GM18507 (cell line): Measurements from ENCODE around the gene CD19.
"Not testable (repeated sequence)": the region's sequence is repeated elsewhere in the genome, so short reads cannot be mapped to it uniquely, and the experiment has no call there.

ENCODE experiments used
- DNase-seq: peaks from one replicate; pipeline ENCODE4 v3.0.0; 2011; ENCODE audit warnings: low read depth; ENCODE audit not compliant: insufficient read length; ENCODE audit errors: extremely low spot score
- FAIRE-seq: peaks from 2 replicates; lab custom pipeline; 2011; peaks lifted over from hg19 to GRCh38; lab: Jason Lieb, UNC

Gene CD19

DNA sequence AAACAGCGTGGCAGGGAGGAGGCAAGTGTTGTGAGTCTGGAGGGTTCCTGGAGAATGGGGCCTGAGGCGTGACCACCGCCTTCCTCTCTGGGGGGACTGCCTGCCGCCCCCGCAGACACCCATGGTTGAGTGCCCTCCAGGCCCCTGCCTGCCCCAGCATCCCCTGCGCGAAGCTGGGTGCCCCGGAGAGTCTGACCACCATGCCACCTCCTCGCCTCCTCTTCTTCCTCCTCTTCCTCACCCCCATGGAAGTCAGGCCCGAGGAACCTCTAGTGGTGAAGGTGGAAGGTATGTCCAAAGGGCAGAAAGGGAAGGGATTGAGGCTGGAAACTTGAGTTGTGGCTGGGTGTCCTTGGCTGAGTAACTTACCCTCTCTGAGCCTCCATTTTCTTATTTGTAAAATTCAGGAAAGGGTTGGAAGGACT lies at the start of gene CD19:
Gene CD19, plus strand, starts transcription at position 171 of the 425 bp plus-strand sequence. Its CDS starts 30 bp downstream, at position 201.
- DNase-seq (no peak), FAIRE-seq (peak; percentile 83)

- no peak for DNase-seq
- no peak for FAIRE-seq
These were observed 49.1 kb upstream of the CD19 start for GRCh38 chr16:28882551-28883160.

DNA sequence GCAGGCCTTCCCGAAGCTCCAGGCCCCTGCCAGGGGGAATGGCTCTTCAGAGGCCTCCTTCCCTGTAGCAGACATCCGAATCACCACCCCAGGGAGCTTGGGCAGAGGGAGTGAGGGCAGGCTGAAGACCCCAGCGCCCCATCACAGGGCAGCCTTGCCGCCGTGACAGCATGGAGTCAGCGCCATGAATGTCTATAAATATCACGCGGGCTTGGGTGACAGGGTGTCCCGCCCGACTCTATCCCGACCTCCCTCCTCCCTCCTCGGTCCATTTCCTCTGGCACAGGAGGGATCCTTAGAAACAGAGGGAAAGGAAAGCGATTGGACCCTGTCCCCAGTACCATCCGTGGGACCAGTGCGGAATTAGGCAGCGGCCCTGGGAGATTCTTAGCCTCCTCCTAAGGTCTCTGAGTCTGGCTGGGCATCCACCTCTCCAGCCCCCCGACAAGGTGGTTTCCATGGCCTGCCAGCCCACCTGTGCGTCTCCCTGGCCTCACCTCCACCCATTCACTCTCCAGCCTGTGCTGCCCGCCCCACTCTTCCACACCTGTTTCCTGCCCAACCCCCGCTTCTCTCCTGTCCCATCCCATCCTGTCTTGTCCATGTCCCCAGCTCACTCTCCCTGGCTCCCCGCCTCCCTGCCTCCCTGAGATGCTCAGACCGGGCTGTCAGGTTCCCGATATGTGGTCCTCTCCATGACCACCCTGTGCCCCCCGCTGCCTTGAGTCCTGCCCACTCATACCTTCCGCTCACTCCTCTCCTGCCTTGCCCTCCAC lies 48.4 kb upstream of the CD19 start:
- no peak for DNase-seq
- FAIRE-seq, result no peak

DNA sequence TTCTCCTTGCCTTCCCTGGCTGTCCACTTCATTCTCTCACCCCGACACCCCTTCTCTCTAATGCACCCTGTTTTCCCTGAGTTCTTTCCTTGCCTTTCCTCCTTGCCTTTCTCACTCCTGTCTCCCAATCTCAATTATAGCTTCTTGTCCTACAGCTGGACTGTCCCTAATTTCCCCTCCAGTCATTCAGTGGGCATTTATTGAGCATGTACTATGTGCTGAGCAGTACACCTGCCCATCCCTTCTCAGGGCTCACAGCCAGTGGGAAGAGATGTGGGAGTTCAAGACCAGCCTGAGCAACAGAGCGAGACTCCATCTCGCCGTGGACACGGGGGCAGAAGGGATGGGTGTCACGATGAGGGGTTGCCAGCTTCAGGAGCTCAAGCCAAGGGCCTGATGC lies 47.7 kb upstream of the CD19 start:
- no peak for FAIRE-seq

GRCh38 chr16:28886945-28887344 lies 44.8 kb upstream of the CD19 start:
- FAIRE-seq (no peak), DNase-seq (no peak)

More for the DNA sequence above, 47.7 kb upstream of the CD19 start:
- no peak for DNase-seq

DNA sequence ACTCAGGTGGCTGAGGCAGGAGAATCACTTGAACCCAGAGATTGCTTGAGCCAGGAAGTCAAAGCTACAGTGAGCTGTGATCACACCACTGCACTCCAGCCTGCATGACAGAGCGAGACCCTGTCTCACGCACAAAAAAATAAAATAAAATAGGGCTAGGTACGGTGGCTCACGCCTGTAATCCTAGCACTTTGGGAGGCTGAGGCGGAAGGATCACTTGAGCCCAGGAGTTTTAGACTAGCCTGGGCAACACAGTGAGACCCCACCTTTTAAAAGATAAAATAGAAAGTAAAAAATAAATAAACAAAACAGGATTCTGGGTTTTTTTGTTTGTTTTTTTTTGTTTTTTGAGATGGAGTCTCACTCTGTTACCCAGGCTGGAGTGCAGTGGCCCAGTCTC lies 41.4 kb upstream of the CD19 start:
- not testable (repeated sequence) for FAIRE-seq, DNase-seq

DNA sequence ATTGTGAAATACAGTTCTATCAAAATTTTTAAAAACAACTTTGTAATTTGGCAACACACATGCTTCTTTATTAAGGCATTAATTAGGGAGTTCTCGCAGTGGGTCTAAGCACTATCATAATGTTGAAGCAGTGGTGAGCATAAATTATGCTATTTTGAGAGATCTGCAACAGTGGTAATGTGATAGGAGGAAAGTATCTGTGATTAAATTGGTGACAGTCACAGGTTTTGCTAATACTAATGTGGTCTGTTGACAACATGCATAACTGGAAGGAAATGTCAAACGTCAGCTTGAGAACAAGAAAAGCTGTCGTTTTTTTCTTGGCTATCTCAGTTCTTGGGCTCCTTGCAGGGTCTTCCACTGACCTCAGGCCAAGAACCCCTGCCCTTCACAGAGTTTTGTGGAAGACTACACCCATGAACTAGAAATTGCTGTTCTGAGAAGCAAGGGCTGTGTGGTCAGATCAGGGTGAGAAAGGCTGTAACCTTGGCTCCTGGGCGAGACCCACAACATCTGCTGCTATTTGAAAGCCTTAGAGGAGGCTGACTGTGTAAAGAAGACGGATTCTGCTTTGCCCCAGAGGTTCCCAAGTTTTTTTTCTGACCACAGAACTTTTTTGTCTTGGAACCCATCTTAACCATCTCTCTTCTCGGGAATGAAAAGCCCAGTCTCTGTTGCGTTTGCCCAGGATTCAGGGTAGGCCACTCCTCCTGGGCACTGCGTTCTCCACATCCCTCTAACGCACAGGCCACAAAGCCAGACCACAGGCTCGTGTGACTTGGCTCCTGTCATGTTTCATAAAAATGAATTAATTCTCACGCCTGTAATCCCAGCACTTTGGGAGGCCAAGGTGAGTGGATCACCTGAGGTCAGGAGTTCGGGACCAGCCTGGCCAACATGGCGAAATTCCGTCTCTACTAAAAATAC lies 39.5 kb upstream of the CD19 start:
- no peak for FAIRE-seq
- DNase-seq, result no peak

DNA sequence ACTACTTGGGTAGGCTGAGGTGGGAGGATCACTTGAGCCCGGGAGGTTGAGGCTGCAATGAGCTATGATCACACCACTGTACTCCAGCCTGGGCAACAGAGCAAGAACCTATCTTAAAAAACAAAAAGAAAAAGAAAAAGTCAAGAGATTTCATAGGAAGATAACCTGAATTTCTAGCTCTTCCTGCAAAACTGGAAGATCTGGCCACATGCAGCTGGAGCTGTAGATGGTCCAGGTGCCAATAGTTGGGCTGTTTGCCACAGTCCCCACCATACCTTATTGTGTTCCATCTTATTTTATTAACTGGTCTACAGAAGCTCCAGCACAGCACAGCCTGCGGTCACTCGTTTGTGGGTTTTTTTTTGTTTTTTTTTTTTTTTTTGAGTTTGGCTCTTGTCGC lies 38.5 kb upstream of the CD19 start:
- DNase-seq, result no peak
- no peak for FAIRE-seq

- FAIRE-seq (no peak), DNase-seq (no peak)
These were observed 36.2 kb upstream of the CD19 start for GRCh38 chr16:28895609-28896008.

GRCh38 chr16:28897826-28898225 lies 33.9 kb upstream of the CD19 start:
- DNase-seq (no peak), FAIRE-seq (no peak)

GRCh38 chr16:28898266-28898665 lies 33.5 kb upstream of the CD19 start:
- DNase-seq, result no peak

GRCh38 chr16:28898942-28899341 lies 32.8 kb upstream of the CD19 start:
- FAIRE-seq (no peak), DNase-seq (no peak)

More at GRCh38 chr16:28898266-28898665, 33.5 kb upstream of the CD19 start:
- no peak for FAIRE-seq

DNA sequence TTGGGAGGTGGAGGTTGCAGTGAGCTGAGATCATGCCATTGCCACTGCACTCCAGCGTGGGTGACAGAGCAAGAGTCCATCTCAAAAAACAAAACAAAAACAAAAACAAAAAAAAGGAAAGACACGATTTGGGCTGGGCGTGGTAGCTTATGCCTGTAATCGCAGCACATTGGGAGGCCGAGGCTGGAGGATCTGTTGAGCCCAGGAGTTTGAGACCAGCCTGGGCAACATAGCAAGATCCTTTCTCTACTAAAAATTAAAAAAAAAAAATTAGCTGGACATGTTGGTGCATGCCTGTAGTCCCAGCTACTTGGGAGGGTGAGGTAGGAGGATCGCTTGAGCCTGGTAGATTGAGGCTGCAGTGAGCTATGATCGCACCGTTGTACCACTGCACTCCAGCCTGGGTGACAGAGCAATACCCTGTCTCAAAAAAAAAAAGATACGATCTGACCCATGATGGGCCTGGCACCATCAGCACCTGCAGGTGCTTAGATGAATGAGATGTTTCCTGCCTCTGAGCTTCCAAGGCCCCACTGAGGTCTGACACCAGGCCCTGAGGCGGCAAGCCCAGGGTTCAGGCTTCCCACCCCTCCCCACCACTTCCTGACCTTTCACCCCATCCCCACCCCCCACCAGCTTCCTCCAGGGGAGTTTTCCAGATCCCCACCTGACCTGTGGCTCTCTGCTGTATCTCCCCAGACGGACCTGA lies 31.7 kb upstream of the CD19 start:
- no peak for FAIRE-seq
- DNase-seq, result no peak

DNA sequence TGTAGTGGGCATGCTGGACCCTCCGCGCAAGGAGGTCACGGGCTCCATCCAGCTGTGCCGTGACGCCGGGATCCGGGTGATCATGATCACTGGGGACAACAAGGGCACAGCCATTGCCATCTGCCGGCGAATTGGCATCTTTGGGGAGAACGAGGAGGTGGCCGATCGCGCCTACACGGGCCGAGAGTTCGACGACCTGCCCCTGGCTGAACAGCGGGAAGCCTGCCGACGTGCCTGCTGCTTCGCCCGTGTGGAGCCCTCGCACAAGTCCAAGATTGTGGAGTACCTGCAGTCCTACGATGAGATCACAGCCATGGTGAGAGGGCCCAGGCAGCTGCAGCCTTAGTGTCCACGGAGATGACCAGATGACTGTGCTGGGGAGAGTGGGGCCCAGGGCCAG lies 31.2 kb upstream of the CD19 start:
- DNase-seq (no peak), FAIRE-seq (no peak)

DNA sequence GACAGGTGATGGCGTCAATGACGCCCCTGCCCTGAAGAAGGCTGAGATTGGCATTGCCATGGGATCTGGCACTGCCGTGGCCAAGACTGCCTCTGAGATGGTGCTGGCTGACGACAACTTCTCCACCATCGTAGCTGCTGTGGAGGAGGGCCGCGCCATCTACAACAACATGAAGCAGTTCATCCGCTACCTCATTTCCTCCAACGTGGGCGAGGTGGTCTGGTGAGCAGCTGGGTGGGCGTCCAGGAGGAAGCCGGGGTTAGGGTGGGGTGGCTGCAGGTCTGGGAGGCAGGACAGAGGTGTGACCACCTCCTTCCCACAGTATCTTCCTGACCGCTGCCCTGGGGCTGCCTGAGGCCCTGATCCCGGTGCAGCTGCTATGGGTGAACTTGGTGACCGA lies 29.9 kb upstream of the CD19 start:
- DNase-seq (no peak), FAIRE-seq (no peak)

- FAIRE-seq (no peak), DNase-seq (no peak)
These were observed 28.9 kb upstream of the CD19 start for GRCh38 chr16:28902909-28903308.

DNA sequence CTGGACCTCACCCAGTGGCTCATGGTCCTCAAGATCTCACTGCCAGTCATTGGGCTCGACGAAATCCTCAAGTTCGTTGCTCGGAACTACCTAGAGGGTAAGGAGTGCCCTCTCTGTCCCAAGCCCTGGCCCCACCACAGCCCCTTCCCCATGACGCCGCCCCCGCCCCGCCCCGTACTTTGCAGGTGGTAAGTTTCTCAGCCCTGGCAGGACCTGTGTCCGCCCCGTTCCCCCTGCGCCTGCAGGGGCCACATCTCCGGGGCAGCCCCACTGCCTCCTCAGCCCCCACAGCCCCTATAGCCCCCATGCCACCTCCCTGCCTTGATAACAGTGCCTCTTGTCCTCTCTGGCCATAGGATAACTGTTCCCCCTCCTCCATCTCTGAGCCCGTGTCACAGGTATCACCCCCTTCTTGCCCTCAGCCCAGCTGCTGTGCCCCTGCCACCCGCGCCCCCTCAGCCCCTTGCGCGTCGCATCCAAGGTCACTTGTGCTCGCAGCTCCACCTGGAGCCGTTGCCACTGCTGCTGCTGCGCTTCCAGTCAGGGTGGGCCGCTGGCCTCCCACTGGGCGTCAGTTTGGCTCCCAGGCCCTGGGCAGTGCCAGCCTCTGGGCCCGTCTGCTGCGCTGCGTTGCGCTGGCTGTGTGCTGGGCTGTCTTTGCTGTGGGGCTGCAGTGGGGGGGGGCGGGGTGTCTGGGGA lies 28.3 kb upstream of the CD19 start:
- no peak for FAIRE-seq
- no peak for DNase-seq

- FAIRE-seq (no peak), DNase-seq (no peak)
These were observed 27.4 kb upstream of the CD19 start for GRCh38 chr16:28904363-28904762.

GRCh38 chr16:28904828-28905227 lies 26.9 kb upstream of the CD19 start:
- DNase-seq (no peak), FAIRE-seq (no peak)
